ENCODE data around the gene SESN1.

Gene SESN1

DNA sequence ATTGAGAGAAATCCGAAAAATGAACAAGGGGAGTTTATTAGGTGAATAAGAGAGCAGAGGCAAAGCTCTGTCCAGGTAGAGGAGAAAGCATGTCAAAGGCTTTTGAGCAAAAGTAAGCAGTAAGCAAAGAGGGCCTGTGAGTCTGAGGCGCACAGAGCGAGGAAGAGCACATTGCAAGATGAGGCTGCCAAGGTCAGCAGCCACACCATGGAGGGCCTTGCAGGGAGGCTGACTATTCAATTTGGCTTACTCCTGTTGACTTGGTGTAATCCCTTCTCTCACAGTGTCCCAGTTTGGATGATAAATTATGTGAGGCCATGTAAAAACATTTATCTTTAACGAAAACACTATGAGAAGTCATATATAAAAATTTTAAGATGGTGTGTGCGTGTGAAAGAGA lies 32.4 kb downstream of the SESN1 start:
- DNase-seq (ENCODE audit: low read depth in 2 of 2, low spot score in 1 of 2), result no peak

GRCh38 chr6:109060571-109060970 lies 34.1 kb downstream of the SESN1 start:
- DNase-seq (ENCODE audit: low read depth in 2 of 2, low spot score in 1 of 2), result no peak

GRCh38 chr6:109059571-109060021 lies 35.0 kb downstream of the SESN1 start:
- DNase-seq (ENCODE audit: low read depth in 2 of 2, low spot score in 1 of 2), result no peak

- DNase-seq (ENCODE audit: low read depth in 2 of 2, low spot score in 1 of 2), result no peak
These were observed 35.5 kb downstream of the SESN1 start for GRCh38 chr6:109059153-109059552.

DNA sequence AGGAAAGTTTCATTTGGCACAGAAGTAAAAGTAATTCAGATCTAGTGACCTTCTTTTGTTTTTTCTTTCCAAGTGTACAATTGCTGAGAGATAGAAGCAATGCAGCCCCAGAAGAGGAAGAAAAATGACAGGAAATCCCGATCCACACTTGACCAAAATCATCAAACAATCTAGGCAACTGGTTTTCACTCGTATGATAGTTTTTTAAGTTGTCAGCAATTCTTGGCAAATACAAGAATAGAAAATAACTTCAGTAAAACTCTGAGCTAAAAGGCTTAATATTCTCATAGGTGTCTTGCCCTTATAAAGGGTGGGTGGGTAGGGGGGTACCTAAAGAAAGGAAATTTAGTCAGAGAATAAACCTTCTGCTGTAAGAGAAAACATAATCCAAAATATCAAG lies 36.0 kb downstream of the SESN1 start:
- DNase-seq (ENCODE audit: low read depth in 2 of 2, low spot score in 1 of 2), result no peak

DNA sequence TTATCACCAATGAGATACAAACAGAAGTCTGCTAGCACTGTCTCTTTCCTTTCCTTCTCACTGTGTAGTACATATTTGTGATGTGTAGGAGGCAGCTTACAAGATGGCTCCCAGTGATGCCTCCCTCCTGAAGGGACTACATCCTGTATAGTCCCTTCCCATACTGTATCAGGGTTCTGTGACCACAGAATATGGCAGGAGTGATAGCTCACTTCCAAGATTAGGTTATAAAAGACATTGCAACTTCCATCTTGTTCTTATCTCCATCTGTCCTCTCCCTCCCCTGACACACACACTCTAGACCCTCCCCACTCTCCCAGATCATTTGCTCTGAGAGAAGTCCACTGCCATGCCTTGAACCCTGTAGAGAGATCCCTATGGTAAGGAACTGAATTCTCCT lies 38.0 kb downstream of the SESN1 start:
- no peak for DNase-seq (ENCODE audit: low read depth in 2 of 2, low spot score in 1 of 2)

- no peak for DNase-seq (ENCODE audit: low read depth in 2 of 2, low spot score in 1 of 2)
These were observed 38.8 kb downstream of the SESN1 start for GRCh38 chr6:109055771-109056235.

- DNase-seq (ENCODE audit: low read depth in 2 of 2, low spot score in 1 of 2), result no peak
These were observed 41.3 kb downstream of the SESN1 start for GRCh38 chr6:109053336-109053735.

- DNase-seq (ENCODE audit: low read depth in 2 of 2, low spot score in 1 of 2), result no peak
These were observed 41.8 kb downstream of the SESN1 start for GRCh38 chr6:109052852-109053251.

GRCh38 chr6:109052018-109052651 lies 42.5 kb downstream of the SESN1 start:
- DNase-seq (ENCODE audit: low read depth in 2 of 2, low spot score in 1 of 2), result no peak

- DNase-seq (ENCODE audit: low read depth in 2 of 2, low spot score in 1 of 2), result no peak
These were observed 43.2 kb downstream of the SESN1 start for GRCh38 chr6:109051301-109052017.

DNA sequence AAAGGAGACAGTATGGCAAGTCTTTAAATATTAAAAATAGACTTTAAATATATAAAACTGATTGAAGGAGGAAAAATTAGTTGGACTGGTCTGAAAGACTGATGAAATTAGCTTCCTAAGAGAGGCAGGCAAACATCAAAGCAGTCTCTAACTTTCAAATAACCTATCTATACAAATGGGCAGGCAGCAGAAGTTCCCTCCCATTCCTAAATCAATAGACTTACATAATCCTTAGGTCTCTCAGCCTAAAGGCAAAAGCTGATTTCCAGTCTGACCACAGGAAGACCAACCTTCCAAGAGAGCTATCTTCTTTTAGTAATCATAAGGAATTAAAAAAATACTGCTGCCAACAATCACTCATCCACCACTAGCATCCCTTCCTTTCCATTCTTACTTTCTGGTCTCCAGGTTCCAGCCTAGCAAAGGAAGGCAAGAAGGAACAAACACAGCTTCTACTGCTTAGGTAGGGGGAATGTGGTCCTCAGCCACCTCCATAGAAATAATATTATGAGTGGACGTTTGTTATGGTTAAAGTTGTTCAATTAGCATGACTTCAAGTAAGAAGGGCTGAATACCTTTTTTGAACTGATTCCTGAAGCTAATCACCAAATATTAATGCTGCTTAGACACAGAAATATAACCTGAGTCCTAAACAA lies 44.1 kb downstream of the SESN1 start:
- no peak for DNase-seq (ENCODE audit: low read depth in 2 of 2, low spot score in 1 of 2)

GRCh38 chr6:109050012-109050411 lies 44.6 kb downstream of the SESN1 start:
- no peak for DNase-seq (ENCODE audit: low read depth in 2 of 2, low spot score in 1 of 2)

DNA sequence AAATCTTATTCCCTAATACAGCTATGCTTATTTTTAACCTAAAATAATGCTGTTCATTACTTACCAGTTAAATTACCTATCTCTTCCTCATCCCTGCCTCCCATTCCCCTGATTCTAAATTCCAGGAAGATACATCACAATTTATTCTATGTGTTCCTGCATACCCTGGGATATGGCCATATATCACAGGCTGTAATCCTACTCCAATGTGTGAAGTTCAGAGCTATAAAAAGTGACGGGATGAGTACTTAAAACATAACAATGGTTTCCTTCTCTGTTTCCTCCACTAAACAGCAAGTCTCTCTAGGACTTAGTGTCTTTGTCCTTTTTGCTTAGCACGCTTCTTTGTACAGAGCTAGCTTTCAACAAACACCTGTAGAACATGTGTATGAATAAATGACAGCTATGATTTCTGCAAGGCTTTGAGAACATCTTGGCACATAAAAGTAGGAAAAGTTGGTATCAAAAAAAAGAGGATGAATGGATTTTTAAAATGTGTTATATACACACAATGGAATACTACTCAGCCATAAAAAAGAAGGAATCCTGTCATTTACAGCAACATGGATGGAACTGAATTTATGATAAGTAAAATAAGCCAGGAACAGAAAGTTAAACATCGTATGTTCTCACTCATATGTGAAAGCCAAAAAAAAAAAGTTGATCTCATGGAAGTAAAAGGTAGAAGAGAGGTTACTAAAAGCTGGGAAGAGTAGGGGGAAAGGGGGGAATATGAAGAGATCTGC lies 45.8 kb downstream of the SESN1 start:
- DNase-seq (ENCODE audit: low read depth in 2 of 2, low spot score in 1 of 2), result no peak

DNA sequence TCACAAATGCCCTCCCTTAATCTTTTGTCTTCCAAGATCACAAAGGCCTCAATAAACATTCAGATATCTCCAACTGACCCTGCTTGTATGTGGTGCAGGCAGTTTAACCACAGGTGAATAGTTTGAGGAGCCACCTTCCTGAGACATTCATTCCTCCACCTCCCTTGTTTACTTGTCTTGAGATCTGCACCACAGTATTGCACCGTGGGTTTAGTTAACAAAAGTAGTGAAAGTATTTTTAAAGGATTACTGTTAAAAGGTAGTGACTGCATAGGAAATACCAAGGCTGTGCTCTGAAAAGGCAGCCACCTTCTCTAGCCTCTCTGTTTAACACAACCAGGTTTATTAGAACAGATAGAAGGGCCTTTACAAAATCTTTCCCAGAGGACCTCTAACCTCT lies 46.5 kb downstream of the SESN1 start:
- no peak for DNase-seq (ENCODE audit: low read depth in 2 of 2, low spot score in 1 of 2)

GRCh38 chr6:109045493-109045892 lies 49.2 kb downstream of the SESN1 start:
- no peak for DNase-seq (ENCODE audit: low read depth in 2 of 2, low spot score in 1 of 2)

- DNase-seq (ENCODE audit: low read depth in 2 of 2, low spot score in 1 of 2), result no peak
These were observed 54.9 kb downstream of the SESN1 start for GRCh38 chr6:109039795-109040194.

GRCh38 chr6:109038837-109039398 lies 55.7 kb downstream of the SESN1 start:
- DNase-seq (ENCODE audit: low read depth in 2 of 2, low spot score in 1 of 2), result no peak

DNA sequence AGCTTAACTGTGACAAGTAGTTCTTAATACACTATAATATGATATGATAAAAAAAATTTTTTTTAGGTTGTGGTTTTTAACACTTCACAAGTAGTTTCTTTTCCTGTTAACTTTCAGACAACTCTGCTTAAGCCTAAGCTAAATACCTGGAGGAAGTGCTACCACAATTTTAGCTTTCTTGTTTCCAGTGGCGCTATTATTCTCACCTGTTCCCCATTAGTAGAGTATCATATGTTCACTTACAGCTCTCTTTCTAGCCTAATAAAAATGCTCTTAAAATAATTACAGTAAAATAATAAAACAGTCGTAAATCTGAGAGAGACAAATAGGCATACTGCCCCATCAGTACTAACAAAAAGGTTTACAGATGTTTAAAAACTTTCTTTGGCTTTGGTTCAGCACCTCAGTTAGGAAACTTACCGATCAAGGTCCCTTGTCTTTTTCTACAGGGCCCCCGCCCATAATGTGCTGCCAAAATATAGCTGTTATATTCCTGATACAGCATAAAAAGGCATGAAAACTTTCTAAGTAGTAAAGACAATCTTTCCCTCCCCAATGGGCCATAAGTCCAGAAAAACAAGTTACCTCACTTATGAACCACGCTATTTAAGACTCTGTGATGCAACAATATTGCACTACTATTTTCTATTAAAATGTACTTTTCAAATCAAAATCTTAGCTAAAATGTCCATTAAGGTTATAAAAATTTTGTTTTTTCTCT lies 57.9 kb downstream of the SESN1 start:
- DNase-seq (ENCODE audit: low read depth in 2 of 2, low spot score in 1 of 2), result no peak

GRCh38 chr6:109034526-109034925 lies 60.1 kb downstream of the SESN1 start:
- DNase-seq (ENCODE audit: low read depth in 2 of 2, low spot score in 1 of 2), result no peak

DNA sequence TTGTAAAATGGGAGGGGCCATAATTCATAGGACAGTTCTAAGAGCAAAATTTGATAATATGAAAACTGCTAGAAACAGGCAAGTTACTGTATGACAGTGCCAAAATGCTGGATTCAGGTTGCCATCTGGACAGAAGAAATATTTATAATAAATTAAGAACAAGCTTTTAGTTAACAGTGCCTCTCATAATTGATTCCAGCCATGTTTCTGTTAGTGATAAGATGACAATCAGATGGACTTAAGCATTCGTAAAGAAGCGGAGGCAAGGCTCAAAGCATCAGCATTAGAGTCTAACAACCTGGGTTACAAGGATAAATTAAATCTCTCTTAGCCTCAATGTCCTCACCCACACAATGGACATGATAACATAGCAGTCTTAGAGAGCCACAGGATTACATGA lies 61.0 kb downstream of the SESN1 start:
- DNase-seq (ENCODE audit: low read depth in 2 of 2, low spot score in 1 of 2), result no peak
